Stimulated activated CD8-positive, alpha-beta memory T cell treated with anti-CD3 and anti-CD28 coated beads, Interleukin-4, amount 100 ng/mL, for 1 hour (primary cell): ENCODE data around the gene DPRX.
"Not testable (repeated sequence)": the region's sequence is repeated elsewhere in the genome, so short reads cannot be mapped to it uniquely, and the experiment has no call there.

Source experiments
- DNase-seq, 2 donors: peaks; one replicate each; pipeline ENCODE4 v3.0.0-alpha.2; 2020; ENCODE audit warnings: low read depth in 2 of 2, low spot score in 1 of 2

DPRX gene

DNA sequence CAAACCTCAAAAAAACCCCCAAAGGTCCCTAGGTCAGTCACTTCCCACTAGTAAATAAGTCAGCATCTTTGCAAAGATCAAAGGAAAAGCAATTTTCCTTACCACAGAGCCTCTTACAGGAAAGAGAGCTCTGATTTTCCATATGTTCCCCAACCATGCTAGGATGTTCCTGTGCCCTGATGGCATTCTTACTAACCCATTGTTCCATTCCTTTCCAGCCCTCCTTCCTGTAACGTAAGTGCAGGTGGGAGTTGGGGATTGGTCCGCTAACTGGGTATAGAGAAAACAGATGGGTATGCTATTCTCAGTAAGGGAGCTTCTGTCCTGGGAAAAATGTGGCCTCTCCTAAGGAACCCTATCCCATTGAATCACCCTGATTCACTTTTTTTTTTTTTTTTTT is 14.3 kb downstream of the DPRX start:
- no peak for DNase-seq

DNA sequence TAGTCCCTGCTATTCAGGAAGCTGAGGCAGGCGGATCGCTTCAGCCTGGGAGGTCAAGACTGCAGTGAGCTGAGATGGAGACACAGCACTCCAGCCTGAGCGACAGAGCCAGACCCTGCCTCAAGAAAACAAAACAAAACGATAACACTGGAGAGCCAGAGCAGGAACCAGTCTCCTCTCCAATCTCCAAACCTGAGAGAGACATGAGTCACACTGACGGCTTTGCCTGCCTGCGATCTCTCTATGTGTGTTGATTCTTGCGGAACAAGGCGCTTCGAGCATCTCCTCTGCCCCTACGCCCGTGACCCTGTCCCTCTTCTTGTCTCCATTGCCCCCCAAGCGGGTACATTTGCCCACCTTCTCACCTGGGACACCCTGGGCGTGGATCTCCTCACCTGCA is 15.6 kb downstream of the DPRX start:
- DNase-seq = no peak

DNA sequence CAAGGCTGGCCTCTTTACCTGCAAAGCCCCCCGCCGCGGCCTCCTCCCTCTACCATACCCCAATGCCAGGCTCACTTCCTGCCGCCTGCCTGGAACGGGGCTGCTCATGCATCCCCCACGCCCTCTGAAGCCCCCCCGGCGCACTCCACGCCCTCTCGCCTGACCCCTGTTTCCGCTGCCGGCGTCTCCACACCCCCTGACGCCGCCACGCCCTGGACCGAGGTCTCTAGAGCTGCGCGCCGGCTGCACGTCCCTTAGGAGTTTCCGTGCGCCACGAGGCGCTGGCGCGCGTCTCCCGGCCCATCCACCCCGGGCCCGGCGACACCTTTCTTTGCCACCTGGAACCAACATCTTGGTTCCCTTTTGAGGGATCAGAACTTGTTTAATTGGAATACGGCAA is 16.0 kb downstream of the DPRX start:
- DNase-seq = no peak

DNA sequence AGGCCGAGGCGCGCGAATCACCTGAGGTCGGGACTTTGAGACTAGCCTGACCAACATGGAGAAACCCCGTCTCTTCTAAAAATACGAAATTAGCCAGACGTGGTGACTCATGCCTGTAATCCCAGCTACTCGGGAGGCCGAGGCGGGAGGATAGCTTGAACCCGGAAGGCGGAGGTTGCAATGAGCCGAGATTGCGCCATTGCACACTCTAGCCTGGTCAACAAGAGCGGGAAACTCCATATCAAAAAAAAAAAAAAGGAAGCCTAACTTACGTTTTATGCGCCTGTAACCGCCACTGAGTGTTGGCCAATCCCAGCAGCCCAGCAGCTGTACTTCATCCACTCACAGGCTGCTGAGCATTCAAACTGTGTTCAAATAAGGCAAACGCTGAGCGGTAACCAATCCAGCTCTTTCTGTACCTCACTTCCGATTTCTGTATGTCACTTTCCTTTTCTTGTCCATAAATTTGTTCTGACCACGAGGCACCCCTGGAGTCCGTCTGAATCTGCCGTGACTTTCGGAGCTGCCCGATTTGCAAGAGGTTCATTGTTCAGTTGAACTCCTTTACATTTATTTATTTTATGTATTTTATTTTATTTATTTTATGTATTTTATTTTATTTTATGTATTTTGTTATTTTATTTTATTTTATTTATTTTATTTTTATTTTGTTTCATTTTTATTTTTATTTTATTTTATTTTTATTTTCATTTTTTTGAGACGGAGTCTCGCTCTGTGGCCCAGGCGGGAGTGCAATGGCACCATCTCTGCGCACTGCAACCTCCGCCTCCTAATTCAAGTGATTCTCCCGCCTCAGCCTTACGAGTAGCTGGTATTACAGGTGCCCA is 18.2 kb downstream of the DPRX start:
- no peak for DNase-seq

DNA sequence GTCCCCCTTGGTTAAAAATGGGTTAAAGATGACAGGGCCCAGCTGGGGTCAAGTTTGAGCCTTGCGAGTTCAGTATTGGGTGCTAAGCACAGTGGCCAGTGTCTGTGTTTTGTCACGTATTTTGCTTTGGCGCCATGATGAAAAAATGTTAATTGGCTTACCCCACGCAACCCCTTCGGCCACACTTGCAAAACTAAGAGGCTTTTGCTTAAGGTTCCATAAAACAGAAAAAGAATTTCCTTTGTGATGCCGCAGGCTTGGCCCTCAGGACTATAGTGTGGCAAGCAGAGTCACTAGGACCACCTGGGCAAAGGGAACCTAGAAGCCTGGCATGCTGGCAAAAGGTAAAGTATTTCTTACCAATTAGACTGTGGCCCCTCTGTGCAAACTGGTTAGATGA is 20.7 kb downstream of the DPRX start:
- no peak for DNase-seq

DNA sequence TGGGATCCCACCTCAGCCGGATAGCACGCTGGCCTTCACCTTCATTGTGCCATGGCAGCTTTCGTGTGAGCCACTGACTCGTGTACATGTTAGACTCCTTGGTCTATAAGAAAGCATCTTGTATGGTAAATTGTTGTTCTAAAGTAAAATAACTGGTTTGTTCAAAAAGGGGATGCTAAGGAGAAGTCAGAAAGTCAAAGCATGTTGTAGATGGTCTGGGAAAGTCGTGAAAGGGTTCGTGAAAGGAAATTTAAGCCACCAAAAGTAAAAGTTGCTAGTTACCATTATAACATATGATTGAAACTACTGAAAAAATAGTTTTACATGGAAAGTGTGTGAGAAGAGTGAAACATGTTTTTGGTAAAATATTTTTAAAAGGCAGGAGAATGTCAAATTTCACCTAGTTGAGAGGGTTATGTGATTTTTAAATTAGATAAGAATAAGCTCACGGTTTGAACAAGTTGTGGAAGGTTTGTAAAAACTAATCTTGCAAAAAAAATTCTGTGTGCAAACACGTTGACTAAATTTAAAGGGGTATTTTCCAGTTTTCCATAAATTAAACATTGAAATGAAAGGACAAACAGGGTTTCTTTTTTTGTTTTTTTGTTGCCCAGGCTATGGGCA is 23.4 kb downstream of the DPRX start:
- DNase-seq = no peak

DNA sequence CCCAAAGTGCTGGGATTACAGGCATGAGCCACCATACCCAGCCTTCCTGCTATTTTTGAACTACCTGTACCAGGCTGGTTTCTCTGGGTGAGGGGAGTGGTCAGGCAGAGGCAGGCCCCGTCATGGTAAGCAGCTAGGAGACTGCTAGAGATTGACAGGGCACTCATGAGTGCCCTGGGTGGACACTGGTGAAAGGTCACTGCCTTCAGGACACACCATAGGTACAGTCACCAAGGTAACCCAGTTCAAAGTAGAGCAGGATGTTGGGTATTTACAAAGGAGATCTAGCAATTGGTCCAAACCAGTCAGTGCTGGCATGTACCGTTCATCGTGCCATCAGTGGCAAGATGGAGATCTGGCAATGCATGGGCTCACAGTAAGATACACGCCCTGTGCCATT is 25.5 kb downstream of the DPRX start:
- DNase-seq = no peak

DNA sequence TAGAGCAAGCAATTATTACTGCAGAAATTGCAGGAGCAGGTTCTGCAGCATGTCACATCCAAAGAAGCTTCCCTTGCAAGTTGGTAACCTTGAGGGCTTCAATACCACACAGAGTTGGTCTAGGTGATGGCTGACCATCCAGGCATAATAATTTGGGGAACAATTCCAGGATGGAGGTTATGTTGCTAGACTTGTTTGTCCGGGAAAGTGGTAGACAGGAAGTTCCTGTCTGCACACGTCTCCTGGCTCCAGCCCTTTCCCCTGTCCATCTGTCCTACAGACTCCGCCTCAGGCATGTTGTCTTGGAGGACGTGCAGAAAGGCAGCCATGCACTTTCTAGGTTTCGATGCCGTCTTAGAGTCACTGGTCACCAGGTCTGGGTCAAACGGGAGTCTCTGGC is 26.0 kb downstream of the DPRX start:
- no peak for DNase-seq

DNA sequence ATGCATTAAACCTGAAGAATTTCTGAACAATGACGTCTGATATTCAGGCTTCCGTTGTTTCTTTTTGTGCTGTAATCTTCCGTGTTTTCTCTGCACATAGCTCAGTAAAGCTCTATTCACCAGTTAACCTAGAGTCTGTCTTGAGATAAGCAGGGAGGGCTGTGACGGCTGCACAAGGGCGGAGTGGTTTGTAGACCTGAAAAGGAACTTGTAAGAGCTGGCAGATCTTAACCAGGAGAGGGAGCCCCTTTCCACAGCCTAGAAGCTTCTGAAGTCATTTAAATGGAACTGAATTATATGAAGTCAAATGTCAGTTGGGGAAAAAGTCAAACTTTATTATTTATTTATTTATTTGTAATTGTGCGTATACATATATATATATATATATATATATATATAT is 27.5 kb downstream of the DPRX start:
- DNase-seq = no peak

DNA sequence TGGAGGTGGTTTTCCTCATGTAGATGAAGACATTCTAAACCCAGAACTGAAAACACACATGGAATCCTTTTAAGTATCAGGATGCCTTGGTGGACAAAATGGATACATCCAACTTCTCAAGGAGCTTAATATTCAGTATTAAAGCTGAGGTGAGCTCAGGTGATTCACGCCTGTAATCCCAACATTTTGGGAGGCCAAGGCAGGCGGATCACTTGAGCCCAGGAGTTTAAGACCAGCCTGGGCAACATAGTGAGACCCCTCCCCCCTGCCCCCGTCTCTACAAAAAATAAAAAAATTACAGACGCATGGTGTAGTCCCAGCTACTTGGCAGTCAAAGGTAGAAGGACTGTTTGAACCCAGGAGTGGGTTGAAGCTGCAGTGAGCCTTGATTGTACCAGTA is 28.8 kb downstream of the DPRX start:
- DNase-seq = no peak

DNA sequence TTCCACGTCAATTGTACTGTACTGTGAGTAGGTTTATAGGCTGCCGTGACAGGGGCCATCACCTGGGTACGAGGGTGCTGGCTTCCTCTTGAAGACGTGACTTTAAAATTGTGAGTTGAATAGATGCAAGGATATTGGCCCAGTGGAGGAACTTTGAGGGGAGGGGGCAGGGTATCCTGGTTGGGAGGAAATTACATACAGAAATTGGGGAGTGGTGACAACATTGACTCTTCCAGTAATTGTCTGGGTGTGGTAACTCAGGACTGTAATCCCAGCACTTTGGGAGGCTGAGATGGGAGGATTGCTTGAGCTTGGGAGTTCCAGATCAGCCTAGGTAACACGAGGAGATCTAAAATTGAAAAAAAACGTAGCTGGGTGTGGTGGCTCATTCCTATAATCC is 30.4 kb downstream of the DPRX start:
- no peak for DNase-seq

DNA sequence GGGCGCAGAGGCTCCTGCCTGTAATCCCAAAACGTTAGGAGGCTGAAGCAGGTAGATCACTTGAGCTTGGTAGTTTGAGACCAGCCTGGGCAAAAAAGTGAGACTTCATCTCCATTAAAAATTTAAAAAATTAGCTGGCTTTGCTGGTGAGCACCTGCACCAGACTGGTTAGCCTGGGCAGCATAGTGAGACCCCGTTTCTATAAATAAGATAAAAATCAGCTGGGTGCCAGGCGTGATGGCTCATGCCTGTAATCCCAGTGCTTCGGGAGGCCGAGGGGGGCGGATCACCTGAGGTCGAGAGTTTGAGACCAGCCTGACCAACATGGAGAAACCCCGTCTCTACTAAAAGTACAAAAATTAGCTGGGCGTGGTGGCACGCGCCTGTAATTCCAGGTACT is 32.4 kb downstream of the DPRX start:
- DNase-seq = no peak

DNA sequence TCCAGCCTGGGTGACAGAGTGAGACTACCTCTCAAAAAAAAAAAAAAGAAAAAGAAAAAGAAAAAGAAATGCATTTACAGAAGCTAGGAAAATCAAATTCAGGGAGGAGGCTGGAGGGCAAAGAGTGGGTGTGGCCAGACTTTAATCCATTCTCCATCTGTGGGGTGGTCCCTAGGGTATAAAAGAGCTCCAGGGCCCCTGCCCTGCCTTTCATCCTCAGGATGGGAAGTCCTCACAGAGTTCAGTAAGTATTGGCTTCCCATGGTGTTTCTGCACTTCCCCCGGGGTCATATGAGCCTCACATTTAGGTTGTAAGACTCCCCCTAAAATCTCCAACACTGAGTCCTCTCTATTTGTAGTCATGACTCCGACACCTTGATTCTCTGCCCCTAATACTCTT is 33.0 kb downstream of the DPRX start:
- DNase-seq = no peak

DNA sequence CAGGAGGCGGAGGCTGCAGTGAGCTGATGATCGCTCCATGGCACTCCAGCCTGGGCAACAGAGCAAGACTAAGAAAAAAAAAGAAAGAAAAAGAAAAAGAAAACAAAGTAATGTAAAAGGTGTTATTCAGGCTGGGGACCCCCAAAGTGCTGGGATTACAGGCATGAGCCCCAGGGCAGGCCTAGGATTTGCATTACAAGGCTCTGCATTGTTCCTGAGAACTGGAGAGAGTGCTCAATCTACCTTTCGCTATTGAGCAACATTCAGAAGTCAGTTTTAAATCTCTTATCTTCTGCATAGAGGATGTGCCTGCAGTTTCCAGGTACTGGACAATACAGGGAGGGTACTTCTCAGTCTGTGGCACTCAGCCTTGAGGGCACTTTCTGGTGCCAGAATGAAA is 34.5 kb downstream of the DPRX start:
- not testable (repeated sequence) for DNase-seq

DNA sequence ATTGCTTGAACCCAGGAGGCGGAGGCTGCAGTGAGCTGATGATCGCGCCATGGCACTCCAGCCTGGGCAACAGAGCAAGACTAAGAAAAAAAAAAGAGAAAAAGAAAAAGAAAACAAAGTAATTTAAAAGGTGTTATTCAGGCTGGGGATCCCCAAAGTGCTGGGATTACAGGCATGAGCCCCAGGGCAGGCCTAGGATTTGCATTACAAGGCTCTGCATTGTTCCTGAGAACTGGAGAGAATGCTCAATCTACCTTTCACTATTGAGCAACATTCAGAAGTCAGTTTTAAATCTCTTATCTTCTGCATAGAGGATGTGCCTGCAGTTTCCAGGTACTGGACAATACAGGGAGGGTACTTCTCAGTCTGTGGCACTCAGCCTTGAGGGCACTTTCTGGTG is 37.0 kb downstream of the DPRX start:
- DNase-seq = not testable (repeated sequence)

DNA sequence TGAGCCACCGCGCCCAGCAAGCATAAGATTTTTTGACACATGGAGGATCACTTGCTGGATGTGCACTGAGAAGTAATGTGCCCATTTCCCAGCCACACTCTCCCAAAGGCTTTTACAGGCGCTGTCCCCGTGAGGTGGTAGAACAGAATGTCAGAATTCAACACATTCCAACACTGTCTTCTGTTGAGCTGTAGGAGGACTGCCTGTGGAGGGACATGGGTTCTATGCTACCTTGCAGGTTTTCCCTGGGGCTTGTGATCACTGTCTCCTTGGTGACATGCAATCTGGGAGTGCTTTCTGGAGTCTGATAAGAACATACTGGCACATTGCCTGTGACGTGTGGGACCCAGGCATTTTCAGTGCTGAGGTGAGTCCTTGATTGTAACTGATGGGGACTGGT is 38.5 kb downstream of the DPRX start:
- DNase-seq = no peak

DNA sequence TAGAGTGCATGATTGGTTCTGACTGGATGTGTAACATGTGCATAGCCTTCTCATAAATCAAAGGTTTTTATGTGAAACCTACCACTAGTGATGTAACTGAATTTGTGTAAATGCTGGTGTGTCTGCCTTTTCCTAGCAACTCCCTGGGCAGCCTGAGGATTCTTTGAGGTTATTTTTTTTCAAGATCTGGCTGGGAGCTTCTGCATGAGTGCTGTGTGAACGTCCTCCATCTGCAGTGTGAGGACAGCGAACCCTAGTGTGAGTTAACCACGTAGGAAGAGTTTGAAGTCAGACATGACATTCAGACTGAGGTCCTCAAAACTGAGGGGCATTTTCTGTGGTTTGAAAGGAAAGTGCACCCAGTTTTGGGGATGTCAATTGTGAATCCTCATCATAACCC is 39.9 kb downstream of the DPRX start:
- no peak for DNase-seq
